ENCODE data around the gene ELMO1. TPM values are rescaled to one million over a fixed set of nuclear protein-coding genes. Genes with fewer than 3 reads are reported as not detected.

ELMO1 gene
- total and polyA plus RNA-seq, 2 of the 13 experiments (the other 11 are each of a cell fraction or from before 2014, with no cell fraction given) = 0.11 to 0.17 TPM

DNA sequence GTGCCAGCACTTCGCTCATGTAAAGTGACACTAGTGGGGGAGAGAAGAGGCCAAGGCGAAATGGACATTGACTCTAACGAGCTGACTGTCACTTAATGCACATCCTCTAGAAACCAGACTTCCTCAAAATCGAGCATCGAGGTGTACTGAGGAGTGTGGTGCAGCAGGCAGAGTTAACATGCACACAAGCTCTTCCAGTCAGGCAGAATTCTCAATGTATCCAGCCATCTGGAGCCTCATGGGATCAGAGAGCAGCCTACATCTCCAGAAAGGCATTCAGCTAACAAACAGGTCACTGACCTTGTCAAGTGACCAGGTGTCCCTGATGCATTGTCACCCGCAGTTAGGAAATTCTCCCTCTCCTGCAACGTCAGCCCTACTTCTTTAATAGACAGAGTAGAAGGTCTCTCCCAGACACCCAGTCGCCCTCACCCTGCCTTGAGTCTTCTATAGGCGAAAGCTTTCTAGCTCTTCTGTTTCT lies 464.6 kb downstream of the ELMO1 start (continued):
- peak; percentile 68 for TF ChIP-seq GFI1 (CRISPR knock-in tag; IDR thresholded peaks at IDR 0.05; ENCODE audit: borderline replicate concordance)
- TF ChIP-seq, protein P1, sequence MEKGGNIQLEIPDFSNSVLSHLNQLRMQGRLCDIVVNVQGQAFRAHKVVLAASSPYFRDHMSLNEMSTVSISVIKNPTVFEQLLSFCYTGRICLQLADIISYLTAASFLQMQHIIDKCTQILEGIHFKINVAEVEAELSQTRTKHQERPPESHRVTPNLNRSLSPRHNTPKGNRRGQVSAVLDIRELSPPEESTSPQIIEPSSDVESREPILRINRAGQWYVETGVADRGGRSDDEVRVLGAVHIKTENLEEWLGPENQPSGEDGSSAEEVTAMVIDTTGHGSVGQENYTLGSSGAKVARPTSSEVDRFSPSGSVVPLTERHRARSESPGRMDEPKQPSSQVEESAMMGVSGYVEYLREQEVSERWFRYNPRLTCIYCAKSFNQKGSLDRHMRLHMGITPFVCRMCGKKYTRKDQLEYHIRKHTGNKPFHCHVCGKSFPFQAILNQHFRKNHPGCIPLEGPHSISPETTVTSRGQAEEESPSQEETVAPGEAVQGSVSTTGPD (CRISPR knock-in tag; IDR thresholded peaks at IDR 0.05) = no peak
- TF ChIP-seq CBX5 (CRISPR knock-in tag; IDR thresholded peaks at IDR 0.05; ENCODE audit: borderline replicate concordance) = peak; percentile 68; the same call in 1 of the 2 replicates
- TF ChIP-seq DPF2 (CRISPR knock-in tag; IDR thresholded peaks at IDR 0.05; ENCODE audit: borderline replicate concordance, low read depth) = no peak
- no peak for TF ChIP-seq ZNF781 (CRISPR knock-in tag; IDR thresholded peaks at IDR 0.05; ENCODE audit: borderline replicate concordance, not compliant biosample characterization)
- TF ChIP-seq SALL1 (CRISPR knock-in tag; IDR thresholded peaks at IDR 0.05) = peak; percentile 80
- peak; percentile 24; the same call in 1 of the 2 replicates for TF ChIP-seq RCOR2 (CRISPR knock-in tag; IDR thresholded peaks at IDR 0.05)
- no peak for TF ChIP-seq JUNB (CRISPR knock-in tag; IDR thresholded peaks at IDR 0.05; ENCODE audit: borderline replicate concordance)
- no peak for TF ChIP-seq RFX3 (CRISPR knock-in tag; IDR thresholded peaks at IDR 0.05)
- TF ChIP-seq ZNF766 (CRISPR knock-in tag; IDR thresholded peaks at IDR 0.05; ENCODE audit: borderline replicate concordance) = no peak
- TF ChIP-seq, protein P2, sequence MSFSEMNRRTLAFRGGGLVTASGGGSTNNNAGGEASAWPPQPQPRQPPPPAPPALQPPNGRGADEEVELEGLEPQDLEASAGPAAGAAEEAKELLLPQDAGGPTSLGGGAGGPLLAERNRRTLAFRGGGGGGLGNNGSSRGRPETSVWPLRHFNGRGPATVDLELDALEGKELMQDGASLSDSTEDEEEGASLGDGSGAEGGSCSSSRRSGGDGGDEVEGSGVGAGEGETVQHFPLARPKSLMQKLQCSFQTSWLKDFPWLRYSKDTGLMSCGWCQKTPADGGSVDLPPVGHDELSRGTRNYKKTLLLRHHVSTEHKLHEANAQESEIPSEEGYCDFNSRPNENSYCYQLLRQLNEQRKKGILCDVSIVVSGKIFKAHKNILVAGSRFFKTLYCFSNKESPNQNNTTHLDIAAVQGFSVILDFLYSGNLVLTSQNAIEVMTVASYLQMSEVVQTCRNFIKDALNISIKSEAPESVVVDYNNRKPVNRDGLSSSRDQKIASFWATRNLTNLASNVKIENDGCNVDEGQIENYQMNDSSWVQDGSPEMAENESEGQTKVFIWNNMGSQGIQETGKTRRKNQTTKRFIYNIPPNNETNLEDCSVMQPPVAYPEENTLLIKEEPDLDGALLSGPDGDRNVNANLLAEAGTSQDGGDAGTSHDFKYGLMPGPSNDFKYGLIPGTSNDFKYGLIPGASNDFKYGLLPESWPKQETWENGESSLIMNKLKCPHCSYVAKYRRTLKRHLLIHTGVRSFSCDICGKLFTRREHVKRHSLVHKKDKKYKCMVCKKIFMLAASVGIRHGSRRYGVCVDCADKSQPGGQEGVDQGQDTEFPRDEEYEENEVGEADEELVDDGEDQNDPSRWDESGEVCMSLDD (CRISPR knock-in tag; IDR thresholded peaks at IDR 0.05; ENCODE audit: borderline replicate concordance) = no peak
- peak; percentile 50; the same call in 1 of the 2 replicates for TF ChIP-seq RARA (CRISPR knock-in tag; IDR thresholded peaks at IDR 0.05)
- TF ChIP-seq MIXL1 (CRISPR knock-in tag; IDR thresholded peaks at IDR 0.05) = no peak
- no peak for TF ChIP-seq GZF1 (CRISPR knock-in tag; IDR thresholded peaks at IDR 0.05)
- no peak for TF ChIP-seq HOXA7 (CRISPR knock-in tag; IDR thresholded peaks at IDR 0.05)
- TF ChIP-seq, protein P3, sequence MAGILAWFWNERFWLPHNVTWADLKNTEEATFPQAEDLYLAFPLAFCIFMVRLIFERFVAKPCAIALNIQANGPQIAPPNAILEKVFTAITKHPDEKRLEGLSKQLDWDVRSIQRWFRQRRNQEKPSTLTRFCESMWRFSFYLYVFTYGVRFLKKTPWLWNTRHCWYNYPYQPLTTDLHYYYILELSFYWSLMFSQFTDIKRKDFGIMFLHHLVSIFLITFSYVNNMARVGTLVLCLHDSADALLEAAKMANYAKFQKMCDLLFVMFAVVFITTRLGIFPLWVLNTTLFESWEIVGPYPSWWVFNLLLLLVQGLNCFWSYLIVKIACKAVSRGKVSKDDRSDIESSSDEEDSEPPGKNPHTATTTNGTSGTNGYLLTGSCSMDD (CRISPR knock-in tag; IDR thresholded peaks at IDR 0.05) = no peak
- no peak for TF ChIP-seq ZNF577 (CRISPR knock-in tag; IDR thresholded peaks at IDR 0.05; ENCODE audit: borderline replicate concordance, low read depth)
- no peak for TF ChIP-seq NR3C1 (CRISPR knock-in tag; IDR thresholded peaks at IDR 0.05)
- no peak for TF ChIP-seq ZNF468 (CRISPR knock-in tag; IDR thresholded peaks at IDR 0.05)
- no peak for TF ChIP-seq SIX4 (CRISPR knock-in tag; IDR thresholded peaks at IDR 0.05)
- no peak for TF ChIP-seq ZBTB20 (CRISPR knock-in tag; IDR thresholded peaks at IDR 0.05; ENCODE audit: borderline replicate concordance, low read depth)
- no peak for TF ChIP-seq ZNF674 (CRISPR knock-in tag; IDR thresholded peaks at IDR 0.05; ENCODE audit: low read depth)
- TF ChIP-seq REXO4 (CRISPR knock-in tag; IDR thresholded peaks at IDR 0.05; ENCODE audit: borderline replicate concordance) = no peak
- TF ChIP-seq ZNF34 (CRISPR knock-in tag; IDR thresholded peaks at IDR 0.05; ENCODE audit: borderline replicate concordance) = no peak
- TF ChIP-seq ZNF33B (CRISPR knock-in tag; IDR thresholded peaks at IDR 0.05) = no peak
- TF ChIP-seq SRF (IDR thresholded peaks at IDR 0.05; ENCODE audit: low read depth, low read length) = no peak
- TF ChIP-seq HOXA9 (CRISPR knock-in tag; IDR thresholded peaks at IDR 0.05; ENCODE audit: borderline replicate concordance) = no peak
- TF ChIP-seq ZZZ3 (CRISPR knock-in tag; IDR thresholded peaks at IDR 0.05; ENCODE audit: borderline replicate concordance) = no peak

Measured in HepG2 (cell line).